ENCODE measurements around the gene NACC1.

- TF ChIP-seq CTCF (conservative IDR thresholded peaks at IDR 0.05; ENCODE audit: low read depth, low read length) (no peak), EZH2 (IDR thresholded peaks at IDR 0.05; ENCODE audit: borderline replicate concordance, low read depth, low read length, poor library complexity, severe bottlenecking) (no peak)
Measured at GRCh38 chr19:13164343-13165161, 46.5 kb downstream of the NACC1 start.

Data from A673 (cell line).